HG02970 (cell line): ENCODE measurements around the gene ZMAT2.
"Not testable (repeated sequence)": the region's sequence is repeated elsewhere in the genome, so short reads cannot be mapped to it uniquely, and the experiment has no call there.

Source experiments
- ATAC-seq: cut with Tn5 transposase; IDR thresholded peaks from one replicate; pipeline ENCODE4 v1.9.1; 2021; ENCODE audit warnings: mild to moderate bottlenecking, moderate library complexity, moderate number of reproducible peaks; ENCODE audit not compliant: unreplicated experiment, low FRiP score

Gene ZMAT2

GRCh38 chr5:140700177-140701144, at the start of gene ZMAT2:
ZMAT2 (plus strand) TSS chr5:140700447; CDS start chr5:140700461, 14 bp downstream.
- peak; percentile 98 for ATAC-seq

GRCh38 chr5:140658870-140659269, 41.4 kb upstream of the ZMAT2 start:
- no peak for ATAC-seq

GRCh38 chr5:140660371-140660770, 39.9 kb upstream of the ZMAT2 start:
- ATAC-seq: not testable (repeated sequence)

- no peak for ATAC-seq
These were observed 36.3 kb upstream of the ZMAT2 start for GRCh38 chr5:140664030-140664358.

GRCh38 chr5:140664359-140665119, 35.7 kb upstream of the ZMAT2 start, which contains the start of gene WDR55:
WDR55 (plus strand) TSS chr5:140664904; CDS start chr5:140664913, 9 bp downstream.
- ATAC-seq: peak; percentile 94

- ATAC-seq: not testable (repeated sequence)
These were observed 29.2 kb upstream of the ZMAT2 start for GRCh38 chr5:140671035-140671434.

GRCh38 chr5:140671472-140672125, 28.6 kb upstream of the ZMAT2 start:
- no peak for ATAC-seq

GRCh38 chr5:140672455-140673186, 27.6 kb upstream of the ZMAT2 start:
- no peak for ATAC-seq

GRCh38 chr5:140673187-140673976, 26.9 kb upstream of the ZMAT2 start, which contains the start of gene DND1:
DND1 (minus strand) TSS chr5:140673576; CDS start chr5:140673542, 34 bp downstream.
- ATAC-seq: no peak

- no peak for ATAC-seq
These were observed 26.0 kb upstream of the ZMAT2 start for GRCh38 chr5:140674211-140674610.

GRCh38 chr5:140674629-140675028, 25.6 kb upstream of the ZMAT2 start:
- no peak for ATAC-seq

- ATAC-seq: no peak
These were observed 22.3 kb upstream of the ZMAT2 start for GRCh38 chr5:140677947-140678346.

GRCh38 chr5:140678993-140679392, 21.3 kb upstream of the ZMAT2 start:
- ATAC-seq: no peak

- no peak for ATAC-seq
These were observed 9.8 kb upstream of the ZMAT2 start for GRCh38 chr5:140690376-140690932.

- peak; percentile 95 for ATAC-seq
These were observed 9.0 kb upstream of the ZMAT2 start, which contains the start of the genes HARS1 and HARS2 for GRCh38 chr5:140690941-140691924. HARS1 (minus strand) TSS chr5:140691370; CDS start chr5:140691304, 66 bp downstream. HARS2 (plus strand) TSS chr5:140691455; CDS start chr5:140691649, 194 bp downstream.

- ATAC-seq: no peak
These were observed 6.0 kb upstream of the ZMAT2 start for GRCh38 chr5:140694276-140694675.

- no peak for ATAC-seq
These were observed 3.3 kb upstream of the ZMAT2 start for GRCh38 chr5:140696891-140697492.
